ENCODE measurements around the gene ASGR1.

Gene ASGR1

GRCh38 chr17:7124923-7125322, 54.2 kb downstream of the ASGR1 start:
- H3K4me1 ChIP-seq (ENCODE audit: control insufficient read depth in 1 of 2, insufficient read depth in 2 of 2, low read length in 2 of 2): no peaks in the 10 kb centered on the region
- no peaks in the 10 kb centered on the region for H3K27me3 ChIP-seq (ENCODE audit: control insufficient read depth in 1 of 2, insufficient read depth in 2 of 2, low read length in 2 of 2)
- H3K9ac ChIP-seq (ENCODE audit: low read depth in 1 of 2, low read length in 2 of 2): no peak overlapping the region
- H3K9me3 ChIP-seq (ENCODE audit: control insufficient read depth in 1 of 2, low read length in 2 of 2): no peaks in the 10 kb centered on the region
- no peaks in the 10 kb centered on the region for H3K36me3 ChIP-seq (ENCODE audit: control insufficient read depth in 1 of 2, insufficient read depth in 2 of 2, low read length in 2 of 2)
- no peak overlapping the region for H3K27ac ChIP-seq (ENCODE audit: low read depth, low read length)
- H3K4me3 ChIP-seq (ENCODE audit: low read depth in 1 of 2, low read length in 2 of 2): no peak overlapping the region

- Histone ChIP-seq H3K9me3 (ENCODE audit: control insufficient read depth in 1 of 2, low read length in 2 of 2) (no peaks in the 10 kb centered on the region), H3K4me3 (ENCODE audit: low read depth in 1 of 2, low read length in 2 of 2) (no peak overlapping the region), H3K9ac (ENCODE audit: low read depth in 1 of 2, low read length in 2 of 2) (no peak overlapping the region), H3K27ac (ENCODE audit: low read depth, low read length) (no peak overlapping the region), H3K36me3 (ENCODE audit: control insufficient read depth in 1 of 2, insufficient read depth in 2 of 2, low read length in 2 of 2) (no peaks in the 10 kb centered on the region), H3K27me3 (ENCODE audit: control insufficient read depth in 1 of 2, insufficient read depth in 2 of 2, low read length in 2 of 2) (no peaks in the 10 kb centered on the region), H3K4me1 (ENCODE audit: control insufficient read depth in 1 of 2, insufficient read depth in 2 of 2, low read length in 2 of 2) (no peaks in the 10 kb centered on the region)
Observed at GRCh38 chr17:7123844-7124243, 55.3 kb downstream of the ASGR1 start.

Data from duodenal mucosa (tissue), 2 donors.